Adrenal gland (tissue), 12 donors: ENCODE data around the gene NADSYN1. TPM values are rescaled to one million over a fixed set of nuclear protein-coding genes. Genes with fewer than 3 reads are reported as not detected.
A peak's percentile ranks its signal among the peaks of the same experiment; 100 is the strongest.

Source experiments
- DNase-seq, 7 donors: peaks; one replicate each; pipeline ENCODE4 v3.0.0-alpha.2; 2019 to 2020
- H3K27ac ChIP-seq, 5 donors: fragments of 200-600 bp; sonication (generic) in 4 of 5; 1 replicate in 3 of 5; 2 replicates in 2 of 5; pipeline versions ENCODE4 v1.5.1 to v1.8.0; 2016 to 2020; ENCODE audit warnings: mild to moderate bottlenecking in 1 of 5
- H3K27me3 ChIP-seq: fragments of 200-600 bp; 2 replicates; pipeline ENCODE4 v1.8.0; 2021
- H3K36me3 ChIP-seq, 2 donors: fragments of 200-600 bp; replicated peaks in 1 of 2; 1 replicate in 1 of 2; 2 replicates in 1 of 2; pipeline versions ENCODE4 v1.5.1 to v1.8.0; 2018 to 2022
- H3K4me1 ChIP-seq, 2 donors: fragments of 200-600 bp; replicated peaks in 1 of 2; 1 replicate in 1 of 2; 2 replicates in 1 of 2; pipeline versions ENCODE4 v1.5.1 to v1.8.0; 2018 to 2021
- H3K4me3 ChIP-seq, 4 donors: fragments of 200-600 bp; sonication (generic) in 3 of 4; one replicate each; pipeline ENCODE4 v1.5.1; 2016 to 2018
- H3K9me3 ChIP-seq, 3 donors: fragments of 200-600 bp; sonication (generic) in 1 of 3; replicated peaks in 1 of 3; 1 replicate in 2 of 3; 2 replicates in 1 of 3; pipeline versions ENCODE4 v1.5.1 to v1.8.0; 2016 to 2021
- POLR2A ChIP-seq, 2 donors: fragments of 450-650 bp; IDR thresholded peaks; one replicate each; pipeline ENCODE4 v1.6.1; 2017; ENCODE audit warnings: antibody characterized with exemption in 2 of 2, mild to moderate bottlenecking in 2 of 2, moderate library complexity in 1 of 2
- WGBS, 4 donors: extraction: QIAGEN DNeasy Blood & Tissue Kit in 2 of 4; methylation state at CpG; one replicate each; pipeline versions ENCODE4 v1.1.5 to v1.1.7; 2013 to 2017; 5-methylcytosine and 5-hydroxymethylcytosine counted together
- intact Hi-C, 2 donors: fragments of 100-400 bp; cut with DNase I; formaldehyde crosslinking; loops; one replicate each; pipeline versions ENCODE4 v1.14.1 to v1.15.0; 2022 to 2023
- polyA plus RNA-seq, 3 donors: library from polyadenylated mRNA; stranded (reverse); fragments of 200-250 nt in 2 of 3; fragments of 350-450 nt in 1 of 3; fragmentation: Illumina TruSeq in 1 of 3; extraction: RNeasy Lipid Tissue Mini Kit (QIAGEN cat#74804) in 1 of 3; gene quantifications; one replicate each; pipeline ENCODE4 v1.2.3, GENCODE V29; 2013 to 2014
- total RNA-seq, 9 donors: library from RNA; depleted of rRNA in 4 of 9; stranded (reverse); fragments of >200 nt in 4 of 9; fragments of 120-200 nt in 1 of 9; fragmentation: NEBNext Ultra II Directional in 1 of 9; extraction: Animal tissue kit (Norgen Biotek cat#: 25700) in 1 of 9; gene quantifications; one replicate each; pipeline versions ENCODE4 v1.1.0 to v1.2.4, GENCODE V29; 2013 to 2023
- TF ChIP-seq, protein P1 (sequence below), 6 experiments: fragments of 450-650 bp in 4 of 6; fragments of 200-600 bp in 2 of 6; sonication (generic) in 1 of 6; IDR thresholded peaks; 1 replicate in 5 of 6; 2 replicates in 1 of 6; pipeline versions ENCODE4 v1.5.1 to v1.8.0; 2016 to 2021; ENCODE audit warnings: antibody characterized with exemption in 6 of 6, mild to moderate bottlenecking in 2 of 6, moderate library complexity in 1 of 6
- donor health status: healthy with polysubstance abuse.
- donor health status: Bipolar disorder and iron deficiency.
- donor health status: DM: yes; HTN: yes; CAD: no.
- donor health status: DM: no; HTN: no; CAD: no.
- donor health status: DM: no; HTN: no; CAD: no.
- donor health status: DM: yes; HTN: yes; CAD: no.

The NADSYN1 gene
- total and polyA plus RNA-seq, 12 donors: 37.1 to 128 (median 58.5) TPM

DNA sequence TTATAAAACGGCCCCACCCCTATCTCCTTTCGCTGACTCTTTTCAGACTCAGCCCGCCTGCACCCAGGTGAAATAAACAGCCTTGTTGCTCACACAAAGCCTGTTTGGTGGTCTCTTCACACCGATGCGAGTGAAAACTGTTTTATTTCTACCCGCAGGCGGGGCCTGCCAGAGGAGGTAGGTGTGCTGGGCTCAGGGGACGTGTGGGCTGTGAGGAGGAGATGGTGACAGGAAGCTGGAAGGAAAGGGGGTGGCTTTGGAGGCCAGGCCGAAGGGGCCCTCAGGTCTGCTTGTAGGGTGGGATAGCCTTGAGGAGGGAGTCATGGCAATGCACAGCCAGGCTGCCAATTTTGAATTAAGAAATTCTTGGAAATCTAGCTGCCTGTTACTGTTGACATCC is 52.8 kb downstream of the NADSYN1 start:
- no peaks in the 10 kb centered on the region for H3K27me3 ChIP-seq
- no peak for DNase-seq

DNA sequence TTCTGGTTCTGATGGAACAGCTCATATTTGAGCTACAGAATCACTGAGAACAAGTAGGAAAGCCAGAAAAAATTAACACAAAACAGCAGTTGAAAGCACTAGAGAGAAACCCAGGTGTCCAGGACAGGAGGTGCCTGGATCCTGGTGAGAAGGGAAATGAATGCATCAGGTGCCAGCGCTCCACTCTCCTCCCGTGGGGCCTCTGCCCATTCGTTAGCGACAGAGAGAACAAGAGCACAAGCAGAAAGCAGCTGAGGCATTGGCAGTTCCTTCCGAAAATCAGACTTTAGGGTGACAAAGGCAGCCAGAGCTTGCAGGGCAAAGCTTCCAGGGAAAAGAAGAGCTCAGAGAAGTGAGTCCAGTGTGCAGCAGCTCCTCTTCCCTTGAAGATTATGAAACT is 54.1 kb downstream of the NADSYN1 start:
- H3K4me3 ChIP-seq: no peak overlapping the region
- intact Hi-C loops: no loop called here
- no peaks in the 10 kb centered on the region for H3K27me3 ChIP-seq
- H3K36me3 ChIP-seq: no peaks in the 10 kb centered on the region
- TF ChIP-seq POLR2A (IDR thresholded peaks at IDR 0.05): no peak
- TF ChIP-seq, protein P1, sequence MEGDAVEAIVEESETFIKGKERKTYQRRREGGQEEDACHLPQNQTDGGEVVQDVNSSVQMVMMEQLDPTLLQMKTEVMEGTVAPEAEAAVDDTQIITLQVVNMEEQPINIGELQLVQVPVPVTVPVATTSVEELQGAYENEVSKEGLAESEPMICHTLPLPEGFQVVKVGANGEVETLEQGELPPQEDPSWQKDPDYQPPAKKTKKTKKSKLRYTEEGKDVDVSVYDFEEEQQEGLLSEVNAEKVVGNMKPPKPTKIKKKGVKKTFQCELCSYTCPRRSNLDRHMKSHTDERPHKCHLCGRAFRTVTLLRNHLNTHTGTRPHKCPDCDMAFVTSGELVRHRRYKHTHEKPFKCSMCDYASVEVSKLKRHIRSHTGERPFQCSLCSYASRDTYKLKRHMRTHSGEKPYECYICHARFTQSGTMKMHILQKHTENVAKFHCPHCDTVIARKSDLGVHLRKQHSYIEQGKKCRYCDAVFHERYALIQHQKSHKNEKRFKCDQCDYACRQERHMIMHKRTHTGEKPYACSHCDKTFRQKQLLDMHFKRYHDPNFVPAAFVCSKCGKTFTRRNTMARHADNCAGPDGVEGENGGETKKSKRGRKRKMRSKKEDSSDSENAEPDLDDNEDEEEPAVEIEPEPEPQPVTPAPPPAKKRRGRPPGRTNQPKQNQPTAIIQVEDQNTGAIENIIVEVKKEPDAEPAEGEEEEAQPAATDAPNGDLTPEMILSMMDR (IDR thresholded peaks at IDR 0.05): no peak
- WGBS, 4 donors: 90 to 94% (median 92%) methylated on average over 5 of the region's 5 CpGs
- DNase-seq: peak in 1 of 7 donors; percentile 25
- no peaks in the 10 kb centered on the region for H3K4me1 ChIP-seq
- no peak overlapping the region for H3K27ac ChIP-seq
- peaks cover 0 to 9% (median 0%) of the 10 kb centered on the region in 3 donors for H3K9me3 ChIP-seq

More for the DNA sequence above, 52.8 kb downstream of the NADSYN1 start:
- intact Hi-C loops: no loop called here
- 87 to 92% (median 90%) methylated on average over 9 of the region's 9 CpGs for WGBS, 4 donors
- no peak for TF ChIP-seq POLR2A (IDR thresholded peaks at IDR 0.05)
- TF ChIP-seq, protein P1 (IDR thresholded peaks at IDR 0.05): no peak
- no peak overlapping the region for H3K27ac ChIP-seq
- H3K4me1 ChIP-seq: no peaks in the 10 kb centered on the region
- H3K9me3 ChIP-seq: peaks cover 0 to 9% (median 0%) of the 10 kb centered on the region in 3 donors
- H3K36me3 ChIP-seq: peaks cover 0 to 4% of the 10 kb centered on the region in 2 donors
- no peak overlapping the region for H3K4me3 ChIP-seq

DNA sequence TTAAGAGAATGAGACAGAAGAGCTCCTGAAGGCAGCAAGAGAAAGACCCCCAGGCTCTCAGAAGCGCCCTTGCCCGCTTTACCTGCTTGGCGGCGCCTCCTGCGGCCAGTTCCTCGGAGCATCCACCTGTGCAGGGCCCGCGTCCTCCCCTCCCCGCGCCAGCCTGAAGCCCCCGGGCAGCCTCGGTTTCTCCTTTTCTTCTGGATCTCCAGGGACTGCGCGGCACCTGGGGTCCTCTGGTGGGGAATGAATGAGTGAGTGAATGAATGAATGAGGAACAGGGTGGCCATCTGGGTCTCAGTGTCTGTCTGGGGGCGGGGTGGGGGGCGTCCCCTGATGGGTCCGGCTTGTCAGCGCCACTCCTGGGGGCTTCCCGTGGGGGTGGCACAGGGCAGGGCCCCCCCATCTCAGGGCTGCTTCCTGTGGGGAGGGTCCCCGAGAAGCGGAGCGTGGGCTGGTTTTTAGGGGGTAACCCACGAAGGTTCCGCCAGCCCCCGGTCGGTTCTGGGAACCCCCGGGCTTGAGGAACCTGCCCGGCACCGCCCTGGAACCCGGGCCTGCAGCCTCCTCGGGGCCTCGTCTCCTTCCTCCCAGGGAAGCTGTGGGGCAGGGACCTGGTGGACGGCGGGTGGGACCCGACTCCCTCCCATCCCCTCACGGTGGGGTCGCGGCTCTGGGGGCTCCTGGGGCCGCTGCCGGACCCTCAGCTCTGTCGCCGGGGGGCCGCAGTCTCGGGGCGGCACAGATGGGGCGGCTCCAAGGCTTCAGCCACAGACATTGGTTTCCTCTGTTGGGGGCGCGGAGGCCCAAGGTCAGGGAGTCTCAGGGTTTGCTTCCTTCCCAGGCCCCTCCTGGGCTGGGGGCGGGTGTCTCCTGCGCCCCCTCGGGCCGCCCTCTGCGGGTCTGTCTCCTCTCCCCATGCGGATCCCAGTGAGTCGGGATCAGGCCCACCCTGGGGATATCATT is 65.8 kb downstream of the NADSYN1 start:
- intact Hi-C loops: no loop called here
- H3K27me3 ChIP-seq: no peaks in the 10 kb centered on the region
- no peak overlapping the region for H3K4me3 ChIP-seq
- DNase-seq: peak in 1 of 7 donors; percentile 15
- no peaks in the 10 kb centered on the region for H3K9me3 ChIP-seq
- no peaks in the 10 kb centered on the region for H3K36me3 ChIP-seq
- 85 to 98% (median 94%) methylated on average over 14 to 55 of the region's 55 CpGs for WGBS, 4 donors
- no peak overlapping the region for H3K27ac ChIP-seq
- no peak for TF ChIP-seq POLR2A (IDR thresholded peaks at IDR 0.05)
- TF ChIP-seq, protein P1 (IDR thresholded peaks at IDR 0.05): no peak
- H3K4me1 ChIP-seq: no peaks in the 10 kb centered on the region

DNA sequence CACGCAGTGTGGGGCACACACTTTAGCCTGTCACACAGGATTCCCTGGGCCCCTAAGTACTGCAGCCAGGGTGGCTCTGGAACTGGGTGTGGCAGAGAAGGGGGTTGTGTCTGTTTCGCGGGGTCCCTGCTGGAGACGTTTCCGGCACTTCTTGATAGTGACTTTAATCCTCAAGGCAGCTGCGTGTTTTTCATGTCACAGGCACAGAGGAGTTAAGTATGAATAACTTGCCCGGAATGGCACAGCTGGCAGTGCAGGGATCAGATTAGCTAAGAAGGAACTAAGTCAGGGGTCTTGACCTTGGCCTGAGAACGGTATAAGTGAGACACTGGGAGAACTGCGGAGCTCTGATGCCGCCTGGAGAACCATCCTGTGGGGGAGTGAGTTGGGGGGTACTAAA is 66.5 kb downstream of the NADSYN1 start:
- Histone ChIP-seq H3K4me3 (no peak overlapping the region), H3K4me1 (no peaks in the 10 kb centered on the region), H3K36me3 (no peaks in the 10 kb centered on the region), H3K27me3 (no peaks in the 10 kb centered on the region), H3K9me3 (no peaks in the 10 kb centered on the region), H3K27ac (no peak overlapping the region)
- WGBS, 4 donors: 74 to 80% (median 76%) methylated on average over 10 of the region's 10 CpGs
- intact Hi-C loops: no loop called here
- no peak for DNase-seq
- no peak for TF ChIP-seq POLR2A (IDR thresholded peaks at IDR 0.05)
- TF ChIP-seq, protein P1 (IDR thresholded peaks at IDR 0.05): no peak
